Epithelial cell of umbilical artery (primary cell): ENCODE measurements around the gene HCRT. TPM values are rescaled to one million over a fixed set of nuclear protein-coding genes. Genes with fewer than 3 reads are reported as not detected.

Source experiments
- total RNA-seq: library from RNA; depleted of rRNA; stranded (reverse); fragments of >200 nt; gene quantifications from 2 replicates; pipeline ENCODE4 v1.2.3, GENCODE V29; 2014

HCRT gene, protein sequence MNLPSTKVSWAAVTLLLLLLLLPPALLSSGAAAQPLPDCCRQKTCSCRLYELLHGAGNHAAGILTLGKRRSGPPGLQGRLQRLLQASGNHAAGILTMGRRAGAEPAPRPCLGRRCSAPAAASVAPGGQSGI
- not detected in 2 replicates for total RNA-seq

DNA sequence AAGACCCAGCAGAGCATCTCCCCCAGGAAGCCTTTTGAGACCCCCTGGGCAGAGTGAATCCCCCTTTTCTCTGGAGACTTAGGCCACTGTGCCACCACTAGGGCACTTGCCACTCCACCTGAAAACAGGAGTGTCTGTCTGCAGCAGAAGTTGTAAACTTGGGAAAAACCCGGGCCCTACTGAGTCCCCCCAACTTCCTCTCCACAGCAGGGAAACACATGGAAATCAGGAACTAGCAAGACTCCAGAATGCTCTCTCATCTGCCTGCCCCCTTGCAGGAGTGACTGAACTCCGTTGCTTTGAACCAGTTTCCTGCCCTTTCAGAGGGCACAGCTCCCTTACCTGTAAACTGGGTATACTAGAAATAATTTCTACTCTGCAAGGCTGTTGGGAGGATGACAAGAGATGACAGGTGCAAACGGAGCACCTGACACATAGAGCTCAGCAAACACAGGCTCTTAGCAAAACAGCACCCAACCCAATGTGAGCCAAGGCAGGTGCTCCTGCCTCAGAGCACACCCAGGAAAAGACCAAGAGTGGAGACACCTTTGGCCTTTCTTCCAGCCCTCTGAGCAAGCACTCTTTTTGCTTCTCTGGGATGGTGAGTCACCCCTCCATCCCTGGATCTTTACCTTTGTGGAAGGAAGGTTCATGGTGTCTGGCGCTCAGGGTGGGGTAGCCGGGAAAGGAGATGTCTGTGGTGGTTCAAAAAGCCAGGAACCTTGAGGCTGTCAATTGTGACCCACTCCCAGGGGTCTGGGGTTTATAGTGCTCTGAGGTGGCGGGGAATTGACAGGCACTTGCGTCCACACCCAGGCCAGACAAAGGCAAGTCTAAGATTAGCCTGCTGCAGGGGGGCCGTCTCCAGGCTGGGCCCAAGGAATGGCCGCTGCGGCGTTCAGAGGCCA lies at the start of gene HCRT:
Gene HCRT, minus strand, starts transcription at position 740 of the 908 bp plus-strand sequence. Its CDS starts 87 bp downstream, at position 653.

DNA sequence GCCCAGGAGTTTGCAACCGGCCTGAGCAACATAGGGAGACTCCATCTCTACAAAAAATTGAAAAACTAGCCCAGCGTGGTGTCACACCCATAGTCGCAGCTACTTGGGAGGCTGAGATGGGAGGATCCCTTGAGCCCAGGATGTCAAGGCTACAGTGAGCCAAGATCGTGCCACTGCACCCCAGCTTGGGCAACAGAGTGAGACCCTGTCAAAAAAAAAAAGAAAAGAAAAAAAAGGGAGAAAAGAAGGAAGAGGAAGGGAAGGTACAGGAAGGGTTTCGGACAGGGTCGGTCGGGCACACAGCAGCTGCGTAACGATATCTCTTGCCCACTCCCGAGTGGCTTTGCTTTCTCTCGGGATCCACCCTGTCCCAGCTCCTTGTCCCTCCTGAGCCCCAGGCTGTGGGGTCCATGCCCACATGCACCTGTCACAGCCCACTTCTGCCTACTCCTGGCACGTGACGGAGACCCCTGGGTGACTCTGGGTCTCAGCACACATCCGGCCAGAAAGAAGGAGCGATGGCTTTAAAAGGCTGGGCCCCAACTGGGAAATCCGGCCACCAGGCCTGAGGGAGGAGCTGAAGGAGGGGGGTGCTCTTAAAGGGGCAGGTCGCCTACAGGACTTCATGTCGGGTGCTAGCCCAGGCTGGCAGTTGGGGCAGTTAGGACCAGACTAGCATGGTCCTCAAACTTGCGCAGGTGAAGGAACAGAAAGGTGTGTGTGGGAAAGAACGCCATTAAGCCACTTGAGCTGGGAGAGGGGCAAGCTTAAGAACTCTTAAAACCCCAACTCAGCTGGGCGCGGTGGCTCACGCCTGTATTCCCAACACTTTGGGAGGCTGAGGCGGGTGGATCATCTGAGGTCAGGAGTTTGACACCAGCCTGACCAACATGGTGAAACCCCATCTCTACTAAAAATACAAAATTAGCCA lies 9.0 kb upstream of the HCRT start, which contains the start of gene GHDC:
Gene GHDC, minus strand, starts transcription at position 526 of the 931 bp plus-strand sequence. CDS start 913 bp downstream, outside the sequence.

DNA sequence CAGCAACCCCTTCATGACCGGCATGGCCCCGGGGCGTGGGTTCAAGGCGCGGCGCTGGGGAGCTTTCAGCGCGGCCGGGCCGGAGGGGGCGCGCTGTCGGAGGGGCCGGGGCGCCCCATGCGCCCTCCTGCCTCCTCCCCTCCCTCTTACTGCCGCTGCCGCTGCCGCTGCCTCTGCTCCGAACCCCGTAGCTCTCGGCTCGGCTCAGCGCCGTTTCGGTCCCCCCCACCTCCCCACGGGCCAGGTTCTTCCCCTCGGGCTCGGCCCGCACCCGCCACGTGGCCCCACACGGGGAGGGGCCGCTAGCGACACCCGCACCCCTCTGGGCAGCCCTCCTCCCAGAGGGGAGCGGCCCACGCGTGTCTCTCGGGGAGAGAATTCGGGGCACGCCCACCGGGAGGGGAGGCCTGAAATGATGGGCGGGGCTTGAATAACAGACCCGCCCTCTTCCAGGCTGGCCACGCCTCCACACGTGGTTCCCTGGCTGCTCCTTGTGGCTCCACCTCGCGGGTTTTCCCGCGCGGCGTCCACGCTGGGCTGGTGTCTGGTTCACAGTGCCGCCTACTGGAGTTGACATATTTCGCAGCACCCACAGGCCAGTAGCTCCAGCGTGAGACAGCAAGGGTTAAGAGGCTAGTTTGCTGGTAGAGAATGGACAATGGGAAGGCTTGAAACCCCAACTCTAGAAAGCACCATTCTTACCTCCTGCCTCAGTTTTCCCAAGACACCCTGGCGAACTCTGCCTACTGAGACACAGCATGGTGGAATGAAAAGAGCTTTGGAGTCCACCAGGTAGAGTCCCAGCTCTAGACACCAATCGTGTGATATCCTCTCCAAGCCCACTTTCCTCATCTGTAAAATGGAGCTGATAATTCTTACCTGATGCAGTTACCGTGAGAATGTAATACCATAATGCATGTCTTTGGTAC lies 4.1 kb downstream of the HCRT start, which contains the start of gene KCNH4:
Gene KCNH4, minus strand, starts transcription at position 221 of the 929 bp plus-strand sequence. Its CDS starts 197 bp downstream, at position 24.

Other genes starting within 250 kb of the HCRT start
- 36.1 and 65.5 TPM in 2 replicates for gene CNP, start 218.7 kb downstream of the HCRT start, total RNA-seq
- 78.9 and 90.9 TPM in 2 replicates for gene DNAJC7, start 168.0 kb downstream of the HCRT start, total RNA-seq
- 36.4 and 41.0 TPM in 2 replicates for gene NKIRAS2, start 165.4 kb downstream of the HCRT start, total RNA-seq
- 0.15 and 0.32 TPM in 2 replicates for gene C17orf113, start 134.9 kb downstream of the HCRT start, total RNA-seq
- gene ZNF385C, start 87.0 kb downstream of the HCRT start, total RNA-seq: not detected in 2 replicates
- gene DHX58, start 72.7 kb downstream of the HCRT start, total RNA-seq: 5.8 and 41.5 TPM in 2 replicates
- 4.9 and 11.4 TPM in 2 replicates for gene KAT2A, start 64.1 kb downstream of the HCRT start, total RNA-seq
- 0.15 TPM in 1 of 2 replicates, not detected in the other for gene HSPB9, start 62.6 kb downstream of the HCRT start, total RNA-seq
- 62.2 and 75.4 TPM in 2 replicates for gene RAB5C, start 30.5 kb downstream of the HCRT start, total RNA-seq
- gene KCNH4, start 4.3 kb downstream of the HCRT start, total RNA-seq: not detected in 2 replicates
- gene GHDC, start 9.0 kb upstream of the HCRT start, total RNA-seq: 14.0 and 22.8 TPM in 2 replicates
- gene STAT5B, start 90.9 kb upstream of the HCRT start, total RNA-seq: 32.2 and 40.1 TPM in 2 replicates
- 32.8 and 44.1 TPM in 2 replicates for gene STAT5A, start 103.0 kb upstream of the HCRT start, total RNA-seq
- gene STAT3, start 203.0 kb upstream of the HCRT start, total RNA-seq: 58.8 and 83.6 TPM in 2 replicates
- gene CAVIN1, start 237.8 kb upstream of the HCRT start, total RNA-seq: 659 and 669 TPM in 2 replicates